Ammon's horn (tissue), 1 donor: ENCODE measurements around the gene ZNF609.

Source experiments
- DNase-seq: peaks from one replicate; pipeline ENCODE4 v3.0.0-alpha.2; 2016; ENCODE audit warnings: low spot score

ZNF609 gene

DNA sequence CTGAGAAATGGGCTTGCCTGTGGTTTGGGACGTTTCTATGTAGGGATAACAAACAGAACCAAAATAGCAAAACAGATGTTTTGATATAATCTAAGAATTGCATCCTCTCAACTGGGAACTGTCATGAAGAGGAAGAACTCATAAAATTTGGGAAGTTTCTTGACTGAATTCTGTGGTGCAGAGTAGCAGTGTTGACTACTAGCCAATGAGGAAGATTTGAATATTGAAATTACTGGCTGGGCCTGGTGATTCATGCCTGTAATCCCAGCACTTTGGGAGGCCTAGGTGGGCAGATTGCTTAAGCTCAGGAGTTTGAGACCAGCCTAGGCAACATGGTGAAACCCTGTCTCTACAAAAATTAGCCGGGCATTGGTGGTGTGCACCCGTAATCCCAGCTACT lies 42.2 kb downstream of the ZNF609 start:
- DNase-seq, result no peak

DNA sequence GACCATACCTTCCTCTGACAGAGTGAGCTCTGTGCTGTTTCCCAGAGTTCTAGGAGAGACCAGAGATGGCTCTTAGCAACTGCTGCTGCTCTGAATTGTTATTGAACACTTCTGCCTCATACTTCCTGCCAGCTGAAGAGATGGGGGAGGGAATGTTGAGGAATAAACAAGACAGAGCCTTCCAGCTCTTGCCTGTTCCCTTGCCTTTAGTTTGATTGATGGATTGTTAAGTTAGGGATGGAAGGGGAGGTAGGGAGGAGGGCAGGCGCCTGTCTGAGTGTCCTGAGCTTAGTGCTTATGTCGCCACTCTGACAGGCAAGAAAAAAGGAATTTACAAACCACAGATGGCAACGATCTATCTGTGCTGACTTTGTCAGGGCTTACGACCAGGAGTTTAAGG lies 42.8 kb downstream of the ZNF609 start:
- peak; percentile 68 for DNase-seq

- peak; percentile 15 for DNase-seq
These were observed 43.3 kb downstream of the ZNF609 start for GRCh38 chr15:64503640-64504039.

DNA sequence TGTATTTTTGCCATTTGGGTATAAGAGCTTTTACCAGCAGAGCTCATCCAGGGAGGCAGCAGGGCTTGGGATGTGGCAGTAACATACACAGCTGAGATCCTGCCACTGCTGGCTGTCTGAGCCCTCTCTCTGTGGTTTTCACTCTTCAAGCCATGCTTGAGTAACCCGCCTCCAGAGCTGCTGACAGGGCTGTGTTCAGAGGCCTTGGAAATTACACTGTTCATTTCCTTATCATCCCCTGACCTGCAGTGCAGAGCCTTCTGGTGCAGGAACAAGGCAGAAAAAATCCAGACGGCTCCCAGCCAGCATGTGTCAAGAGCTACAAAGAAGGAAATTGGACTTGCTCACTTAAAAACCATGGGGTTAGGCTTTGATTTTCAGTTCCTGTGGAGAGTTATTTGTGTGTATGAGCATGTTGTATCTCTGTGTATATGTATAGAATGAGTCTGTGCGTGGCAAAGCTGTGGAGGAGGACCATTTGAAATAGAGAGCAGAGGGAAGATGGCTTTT lies 47.0 kb downstream of the ZNF609 start:
- peak; percentile 80 for DNase-seq

DNA sequence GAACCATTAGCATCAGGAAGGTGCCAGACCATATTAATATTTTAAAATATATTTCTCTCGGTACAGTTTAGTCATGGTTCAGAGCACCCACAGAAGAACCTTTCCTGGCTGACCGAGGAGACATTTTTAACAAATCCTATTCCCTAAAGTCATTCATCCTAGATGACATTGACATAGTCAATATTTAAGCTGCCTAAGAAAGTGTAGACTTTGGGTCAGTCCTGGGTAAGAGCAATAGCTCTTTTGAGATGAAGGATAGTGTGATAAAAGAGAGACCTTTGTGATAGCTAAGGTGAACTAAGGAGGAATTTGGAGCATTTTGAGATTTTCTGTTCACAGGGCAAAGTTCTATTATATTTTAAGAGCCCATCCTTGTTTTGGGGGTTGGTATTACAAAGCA lies 47.5 kb downstream of the ZNF609 start:
- DNase-seq, result no peak

DNA sequence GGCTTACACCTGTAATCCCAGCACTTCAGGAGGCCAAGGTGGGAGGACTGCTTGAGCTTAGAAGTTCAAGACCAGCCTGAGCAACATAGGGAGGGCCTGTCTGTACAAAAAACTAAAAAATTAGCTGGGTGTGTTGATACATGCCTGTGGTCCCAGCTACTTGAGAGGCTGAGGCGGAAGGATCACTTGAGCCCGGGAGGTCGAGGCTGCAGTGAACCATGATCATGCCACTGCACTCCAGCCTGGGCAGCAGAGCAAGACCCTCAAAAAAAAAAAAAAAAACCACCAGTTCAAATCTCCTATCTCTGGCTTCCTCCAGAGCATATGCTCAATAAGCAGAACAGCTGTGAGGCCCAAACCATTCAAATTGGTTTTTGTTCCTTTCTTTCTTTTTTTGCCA lies 53.4 kb downstream of the ZNF609 start:
- DNase-seq, result no peak

DNA sequence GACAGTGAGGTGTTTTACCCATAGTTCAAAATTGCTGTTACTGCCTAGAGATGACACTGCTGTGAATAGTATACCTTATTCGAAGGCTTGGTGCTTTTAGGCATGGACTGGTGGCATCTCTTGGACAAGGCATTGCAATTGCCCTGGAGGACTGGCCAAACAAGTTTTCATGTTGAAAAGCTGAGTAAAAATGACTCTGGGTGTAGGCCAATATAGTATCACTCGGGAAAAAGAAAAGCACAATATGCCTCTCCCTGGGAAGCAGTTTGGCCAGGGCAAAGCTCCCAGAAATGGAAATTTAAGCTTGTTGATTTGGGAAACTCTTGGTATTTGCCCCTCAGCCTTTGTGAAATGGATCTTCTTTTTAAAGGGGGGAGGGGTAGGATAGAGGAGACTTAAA lies 54.8 kb downstream of the ZNF609 start:
- DNase-seq, result no peak

DNA sequence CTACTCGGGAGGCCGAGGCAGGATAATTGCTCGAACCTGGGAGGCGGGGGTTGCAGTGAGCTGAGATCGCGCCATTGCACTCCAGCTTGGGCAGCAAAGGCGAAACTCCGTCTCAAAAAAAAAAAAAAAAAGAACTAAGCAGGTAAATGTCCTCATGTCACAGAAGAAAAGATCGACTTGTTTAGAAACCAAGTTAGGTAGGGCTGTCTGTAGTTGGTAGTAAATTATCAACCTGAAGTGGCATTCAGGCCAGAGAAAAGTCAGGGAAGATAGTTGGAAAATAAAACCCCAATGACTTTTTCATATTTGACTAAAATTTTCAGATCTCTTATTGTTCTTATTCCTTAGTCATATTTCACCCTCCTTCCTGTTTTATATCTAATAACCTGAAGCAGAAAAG lies 55.4 kb downstream of the ZNF609 start:
- DNase-seq, result no peak

GRCh38 chr15:64519897-64520296 lies 59.5 kb downstream of the ZNF609 start:
- no peak for DNase-seq

- peak; percentile 28 for DNase-seq
These were observed 60.8 kb downstream of the ZNF609 start for GRCh38 chr15:64521201-64521600.

- peak; percentile 91 for DNase-seq
These were observed 61.4 kb downstream of the ZNF609 start for GRCh38 chr15:64521726-64522164.

GRCh38 chr15:64522226-64522823 lies 61.9 kb downstream of the ZNF609 start:
- no peak for DNase-seq

- no peak for DNase-seq
These were observed 62.9 kb downstream of the ZNF609 start for GRCh38 chr15:64523240-64523639.

GRCh38 chr15:64524778-64525177 lies 64.4 kb downstream of the ZNF609 start:
- DNase-seq, result no peak

GRCh38 chr15:64525828-64526530 lies 65.6 kb downstream of the ZNF609 start:
- no peak for DNase-seq

GRCh38 chr15:64527263-64527984 lies 67.0 kb downstream of the ZNF609 start:
- no peak for DNase-seq

DNA sequence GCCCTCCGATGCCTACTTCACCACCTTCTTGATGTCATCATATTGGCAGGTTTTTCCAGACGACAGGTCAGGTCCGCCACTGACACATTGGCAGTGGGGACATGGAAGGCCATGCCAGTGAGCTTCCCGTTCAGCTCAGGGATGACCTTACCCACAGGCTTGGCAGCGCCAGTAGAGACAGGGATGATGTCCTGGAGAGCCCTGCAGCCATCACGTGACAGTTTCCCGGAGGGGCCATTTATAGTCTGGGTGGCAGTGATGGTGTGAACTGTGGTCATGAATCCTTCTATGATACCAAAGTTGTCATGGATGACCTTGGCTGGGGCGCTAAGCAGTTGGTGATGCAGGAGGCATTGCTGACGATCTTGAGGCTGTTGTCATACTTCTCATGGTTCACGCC lies 68.5 kb downstream of the ZNF609 start:
- DNase-seq, result no peak

DNA sequence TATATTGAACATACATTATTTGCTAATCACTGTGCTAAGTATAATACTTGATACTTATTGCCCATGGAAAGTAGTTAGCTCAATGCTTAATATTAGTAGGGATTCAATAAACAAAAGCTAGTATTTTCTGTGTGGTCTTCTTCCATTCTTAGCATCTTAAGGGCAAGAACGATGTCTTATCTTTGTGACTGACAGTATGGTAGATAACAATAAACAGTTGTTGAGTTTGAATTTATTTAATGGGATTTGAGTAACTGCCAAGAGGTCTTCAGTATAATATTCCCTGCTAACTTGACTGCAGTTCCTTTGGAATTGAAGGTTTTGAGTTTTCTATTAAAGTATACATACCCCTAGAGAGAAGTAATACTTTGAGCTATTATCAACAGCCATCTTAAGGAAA lies 70.1 kb downstream of the ZNF609 start:
- no peak for DNase-seq

- DNase-seq, result no peak
These were observed 70.5 kb downstream of the ZNF609 start for GRCh38 chr15:64530918-64531317.

GRCh38 chr15:64532521-64533315 lies 72.3 kb downstream of the ZNF609 start:
- DNase-seq, result no peak

GRCh38 chr15:64535460-64536243 lies 75.3 kb downstream of the ZNF609 start:
- no peak for DNase-seq
